HG02884 (cell line): Measurements from ENCODE around the gene PLXDC1.

ENCODE experiments used
- ATAC-seq: cut with Tn5 transposase; IDR thresholded peaks from one replicate; pipeline ENCODE4 v1.9.1; 2021; ENCODE audit warnings: mild to moderate bottlenecking, moderate library complexity; ENCODE audit not compliant: unreplicated experiment

Gene PLXDC1

DNA sequence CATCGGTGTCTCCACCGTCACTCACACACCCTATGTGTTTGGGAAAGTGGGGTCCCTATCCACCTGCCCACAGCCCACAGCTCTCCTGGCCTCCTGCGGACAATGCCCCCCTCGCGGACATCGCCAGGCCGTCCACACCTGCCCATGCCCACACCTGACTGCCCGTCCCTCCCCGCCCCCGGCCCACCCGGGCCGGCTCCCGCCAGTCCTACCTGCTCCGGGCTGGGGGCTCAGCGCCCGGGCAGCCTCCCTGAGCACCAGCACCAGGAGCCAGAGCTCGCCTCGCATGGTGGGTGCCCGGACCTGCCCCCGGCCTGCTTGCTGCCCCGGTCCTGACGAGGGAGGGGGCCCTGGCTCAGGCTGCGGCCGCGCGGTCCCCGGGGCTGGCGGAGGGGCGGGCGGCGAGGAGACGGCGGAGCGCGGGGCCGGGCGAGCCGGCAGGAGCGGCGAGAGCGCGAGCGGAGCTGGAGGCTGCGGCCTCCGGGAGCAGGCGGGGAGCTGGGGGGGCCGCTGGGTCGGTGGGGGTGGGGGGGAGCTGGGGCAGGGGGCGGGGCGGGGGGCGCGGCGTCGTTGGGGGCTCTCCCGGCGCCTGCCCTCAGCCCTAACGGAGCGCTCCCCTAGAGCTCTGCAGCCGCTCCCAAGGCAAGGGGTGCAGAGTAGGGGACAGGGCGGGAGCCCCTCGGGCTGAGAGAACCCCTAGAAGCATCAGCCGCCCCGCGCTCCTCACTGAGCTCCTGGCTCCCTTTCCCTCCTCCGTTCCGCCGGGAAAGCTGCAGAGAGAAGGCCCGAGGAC lies at the start of gene PLXDC1:
PLXDC1 (minus strand) TSS at position 488 of the 793 bp plus-strand sequence; CDS start at position 288, 200 bp downstream.
- no peak for ATAC-seq

DNA sequence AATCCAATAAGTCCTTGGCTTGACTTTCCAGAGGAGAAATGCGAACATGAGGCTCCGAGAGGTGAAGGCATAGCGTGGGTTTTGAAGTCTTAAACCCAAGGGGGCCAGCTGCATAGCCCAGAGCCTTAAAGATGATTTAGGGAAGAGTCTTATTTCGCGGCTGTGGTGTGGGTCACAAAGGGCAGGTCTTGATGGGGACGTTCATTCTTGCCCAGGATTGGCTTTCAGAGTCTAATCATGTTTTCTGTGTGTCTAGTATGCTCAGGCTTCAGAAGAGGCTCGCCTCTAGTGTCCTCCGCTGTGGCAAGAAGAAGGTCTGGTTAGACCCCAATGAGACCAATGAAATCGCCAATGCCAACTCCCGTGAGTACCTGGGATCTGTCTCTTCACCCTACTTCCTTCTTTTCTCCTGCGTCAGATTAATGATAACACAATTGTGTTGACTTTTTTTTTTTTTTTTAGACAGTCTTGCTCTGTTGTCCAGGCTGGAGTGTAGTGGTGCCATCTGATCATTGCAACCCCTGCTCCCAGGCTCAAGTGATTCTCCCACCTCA lies 49.6 kb upstream of the PLXDC1 start:
- ATAC-seq: no peak

DNA sequence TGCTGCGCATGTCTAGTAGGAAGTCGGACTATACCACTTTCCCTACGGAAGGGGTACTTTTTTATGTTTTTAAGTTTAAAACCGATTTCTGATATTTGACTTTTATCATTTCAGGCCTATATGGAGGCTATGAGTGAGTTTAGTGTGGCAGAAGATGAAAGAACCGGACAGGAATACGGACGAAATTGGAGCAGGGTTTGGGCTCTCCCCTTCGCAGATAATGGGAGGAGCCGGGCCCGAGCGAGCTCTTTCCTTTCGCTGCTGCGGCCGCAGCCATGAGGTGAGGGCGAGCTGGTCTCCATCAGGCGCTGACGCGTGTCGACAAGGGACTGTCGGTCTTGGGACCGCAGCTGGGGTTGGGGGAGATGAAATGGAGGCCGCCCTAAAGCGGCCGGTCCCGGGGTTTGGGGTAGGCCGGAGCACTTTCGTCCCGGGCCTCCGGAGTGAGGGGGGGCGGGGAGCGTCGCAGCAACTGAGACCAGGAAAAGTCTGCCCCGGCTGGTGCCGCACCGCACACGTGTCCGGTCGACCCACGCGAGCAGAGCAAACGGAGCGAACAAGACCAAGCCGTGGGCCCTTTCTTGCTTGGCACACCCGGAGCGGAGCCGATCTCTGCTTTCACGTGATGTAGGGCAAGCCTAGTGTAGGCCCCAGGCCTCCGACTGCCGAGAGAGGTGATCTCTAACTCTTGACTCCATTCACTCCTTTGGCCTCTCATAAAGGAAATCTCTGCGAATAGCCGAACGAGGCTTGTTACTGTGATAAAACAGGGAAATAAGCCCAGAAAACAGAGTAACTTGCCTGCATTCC lies 48.8 kb upstream of the PLXDC1 start, which contains the start of gene RPL19:
RPL19 (plus strand) TSS at position 214 of the 810 bp plus-strand sequence; CDS start at position 276, 62 bp downstream.
- no peak for ATAC-seq

DNA sequence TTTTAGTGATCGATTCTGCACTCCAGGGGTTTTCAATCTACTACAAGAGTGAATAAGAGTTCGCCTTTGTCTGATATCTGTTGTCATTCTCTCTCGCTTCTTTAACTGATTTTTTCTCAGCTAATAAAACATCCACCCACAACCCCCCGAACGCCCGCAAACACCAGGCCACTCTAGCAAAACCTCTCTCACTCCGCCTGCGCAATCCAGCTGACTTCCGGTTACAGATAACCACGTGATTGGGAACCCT lies 48.3 kb upstream of the PLXDC1 start:
- ATAC-seq: no peak

DNA sequence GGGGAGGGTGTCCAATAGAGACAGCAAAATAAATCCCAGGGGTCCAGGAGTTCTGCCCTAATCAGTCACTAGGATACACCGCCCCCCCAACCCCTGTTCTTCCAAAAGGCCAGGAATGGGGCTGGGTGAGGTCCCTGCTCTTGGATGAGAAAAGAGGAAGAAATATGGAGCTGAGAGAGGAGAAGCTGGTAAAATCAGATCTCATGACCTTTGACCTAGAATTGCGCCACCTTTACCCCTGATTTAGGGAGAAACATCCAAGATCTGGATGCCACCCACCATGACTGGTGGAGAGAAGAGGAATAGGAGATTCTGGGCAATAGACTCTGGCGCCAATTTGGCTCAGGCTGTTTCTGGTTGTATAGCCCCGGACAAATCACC lies 46.7 kb upstream of the PLXDC1 start:
- ATAC-seq: no peak

DNA sequence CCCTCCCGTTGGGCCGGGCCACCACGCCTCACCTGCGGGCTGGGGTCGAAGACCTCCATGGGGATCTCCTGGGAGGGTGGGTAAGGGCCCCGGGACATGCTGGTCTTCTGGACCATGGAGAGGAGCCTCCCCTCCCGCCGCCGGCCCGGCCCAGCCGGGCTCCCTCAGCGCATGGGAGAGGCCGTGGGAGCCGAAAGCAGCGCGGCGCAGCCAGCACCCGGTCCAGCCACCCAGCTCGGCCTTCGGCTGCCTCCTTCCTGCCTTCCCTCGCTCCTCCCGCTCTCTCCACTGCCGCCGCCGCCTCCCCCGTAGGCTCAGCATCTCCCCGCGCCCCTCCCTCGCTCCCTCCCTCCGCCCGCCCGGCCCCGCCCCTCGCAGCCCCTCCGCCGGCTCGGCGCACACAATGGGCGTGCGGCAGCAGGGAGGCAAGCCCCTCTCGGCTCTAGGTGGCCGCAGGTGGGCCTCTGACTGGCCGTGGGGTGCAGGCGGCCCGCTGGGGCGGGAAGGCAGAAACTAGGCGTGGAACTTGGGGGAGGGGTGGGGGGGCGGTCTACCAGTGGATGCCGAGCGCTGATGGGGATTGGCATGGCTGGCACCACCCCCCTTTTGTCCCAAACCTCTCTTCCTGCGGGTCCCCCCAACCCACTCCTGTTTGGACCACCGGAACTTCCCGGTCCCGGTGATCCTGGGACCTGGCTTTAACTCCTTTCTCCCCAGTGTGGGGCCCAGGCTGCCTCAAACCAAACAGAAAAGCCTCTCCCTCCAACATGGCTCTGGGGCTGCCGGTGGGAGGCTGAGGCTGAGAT lies 46.1 kb upstream of the PLXDC1 start, which contains the start of gene CACNB1:
CACNB1 (minus strand) TSS at position 290 of the 806 bp plus-strand sequence; CDS start at position 116, 174 bp downstream.
- no peak for ATAC-seq

- ATAC-seq: no peak
These were observed 45.4 kb upstream of the PLXDC1 start for GRCh38 chr17:39196808-39197291.

DNA sequence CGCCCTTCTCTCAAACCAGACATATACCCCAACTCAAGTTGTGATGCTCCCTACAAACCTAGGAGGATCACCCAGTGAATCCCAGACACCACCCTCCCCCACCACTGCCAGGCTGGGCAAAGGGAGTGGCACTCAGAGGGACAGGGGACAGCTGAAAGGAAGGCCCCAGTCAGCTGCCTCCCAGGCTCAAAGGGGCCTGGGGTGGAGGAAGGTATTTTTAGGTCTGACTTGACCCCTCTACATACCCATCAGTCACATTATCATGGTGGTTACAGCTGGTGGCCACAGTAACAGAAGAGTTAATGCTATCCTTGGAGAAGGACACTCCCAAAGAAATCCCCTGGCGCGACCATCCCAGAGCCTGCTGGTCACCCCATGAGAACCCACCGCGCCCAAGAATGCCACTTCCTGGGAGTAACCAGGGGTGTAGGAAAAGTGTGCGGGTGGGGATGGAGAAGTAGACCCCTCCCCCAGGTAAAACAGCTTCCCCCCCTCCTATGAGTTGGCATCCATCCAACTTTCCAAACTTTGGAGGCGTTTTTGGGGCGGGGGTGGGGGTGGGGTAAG lies 44.9 kb upstream of the PLXDC1 start:
- no peak for ATAC-seq

GRCh38 chr17:39195568-39196160 lies 44.2 kb upstream of the PLXDC1 start:
- ATAC-seq: no peak

- ATAC-seq: no peak
These were observed 43.6 kb upstream of the PLXDC1 start for GRCh38 chr17:39194985-39195524.

DNA sequence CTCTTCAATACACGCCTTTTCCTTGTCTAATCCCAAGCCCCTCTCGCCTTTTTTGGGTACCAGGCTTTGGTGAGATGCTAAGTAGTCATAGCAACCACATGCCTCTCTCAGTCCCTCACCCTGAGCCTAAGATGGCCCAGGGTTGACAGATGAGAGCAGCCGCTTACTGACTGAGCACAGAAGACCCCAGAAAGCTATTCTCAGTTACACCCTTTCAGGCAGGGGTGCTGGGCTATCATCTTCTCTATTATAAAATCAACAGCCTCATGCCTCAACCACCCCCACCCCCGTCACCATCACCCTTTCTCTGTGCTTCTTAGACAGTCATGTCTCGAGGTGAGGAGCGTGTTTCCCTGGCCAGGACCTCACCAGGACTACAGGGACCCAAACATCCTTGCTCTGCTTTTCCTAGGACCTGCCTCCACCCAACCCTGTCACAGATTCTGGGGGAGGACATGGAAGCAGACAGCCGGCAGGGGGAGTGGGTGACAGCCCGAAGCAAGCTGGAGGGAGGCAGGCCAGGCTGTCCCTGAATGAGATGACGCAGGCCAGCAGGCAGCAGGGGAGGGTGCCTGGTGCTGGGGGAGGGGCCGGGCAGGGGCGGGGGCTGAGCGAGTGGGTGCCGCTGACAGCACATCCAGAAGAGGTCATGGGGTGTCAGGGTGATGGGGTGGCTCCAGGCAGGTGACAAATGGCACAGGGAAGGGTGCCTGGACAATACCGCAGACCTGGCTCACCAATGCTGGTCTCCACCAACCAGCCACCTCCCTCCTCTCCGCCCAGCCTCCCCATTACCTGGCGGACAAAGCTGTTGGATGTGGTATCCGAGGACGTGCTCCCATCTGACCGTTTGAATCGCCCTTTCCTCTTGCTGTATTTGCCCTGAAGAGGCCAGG lies 42.9 kb upstream of the PLXDC1 start:
- no peak for ATAC-seq

- no peak for ATAC-seq
These were observed 41.9 kb upstream of the PLXDC1 start for GRCh38 chr17:39193346-39193745.

DNA sequence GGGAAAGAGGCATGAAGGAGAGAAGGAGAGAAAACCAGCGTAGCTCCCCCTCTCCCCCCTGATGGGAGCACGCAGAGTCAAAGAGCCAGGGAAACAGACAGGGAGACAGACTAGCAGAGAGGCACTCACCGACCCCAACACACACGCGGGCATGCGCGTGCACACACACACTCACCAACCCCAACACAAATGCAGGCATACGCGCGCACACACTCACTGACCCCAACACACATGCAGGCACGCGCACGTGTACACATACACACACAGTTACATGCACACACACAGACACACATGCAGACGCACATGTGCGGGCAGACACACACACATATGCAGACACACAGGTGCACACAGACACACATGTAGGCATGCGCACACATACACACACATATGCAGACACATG lies 41.5 kb upstream of the PLXDC1 start:
- no peak for ATAC-seq

- no peak for ATAC-seq
These were observed 40.5 kb upstream of the PLXDC1 start for GRCh38 chr17:39191750-39192510.

GRCh38 chr17:39187152-39187830 lies 35.9 kb upstream of the PLXDC1 start:
- no peak for ATAC-seq

DNA sequence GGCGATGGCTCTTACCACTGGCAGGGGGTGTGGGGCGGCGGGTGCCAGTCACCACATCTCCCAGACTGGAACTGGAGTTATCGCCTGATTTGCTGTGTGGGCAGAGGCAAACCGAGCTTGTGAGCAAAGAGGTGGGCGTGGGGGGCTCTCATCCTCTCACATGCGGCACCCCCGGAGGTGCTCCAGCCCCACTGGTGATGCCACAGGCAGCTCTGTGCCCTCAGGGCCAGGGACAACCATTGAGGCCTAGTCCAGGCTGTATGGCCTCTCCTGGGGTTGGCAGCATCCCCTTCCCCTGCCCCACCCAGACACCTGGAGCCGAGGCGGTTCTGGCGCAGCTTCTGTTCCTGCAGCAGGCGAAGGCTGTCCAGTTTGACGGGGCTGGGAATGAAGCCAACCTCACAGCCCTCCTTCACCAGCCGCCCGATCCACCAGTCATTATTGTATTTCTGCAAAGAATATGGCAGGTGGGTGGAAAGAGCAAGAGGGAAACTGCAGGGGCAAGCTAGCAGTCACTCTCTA lies 35.1 kb upstream of the PLXDC1 start:
- no peak for ATAC-seq

GRCh38 chr17:39183720-39184119 lies 32.3 kb upstream of the PLXDC1 start:
- no peak for ATAC-seq
